Smooth muscle cell (in vitro differentiated cells): ENCODE data around the gene LRMDA. TPM values are rescaled to one million over a fixed set of nuclear protein-coding genes. Genes with fewer than 3 reads are reported as not detected.

Source experiments
- DNase-seq: peaks from one replicate; lab custom pipeline; 2025; ENCODE audit not compliant: unreplicated experiment; lab: John Stamatoyannopoulos, UW
- H2AFZ ChIP-seq: fragments of 200-600 bp; sonication (generic); 2 replicates; pipeline ENCODE4 v1.6.0; 2016; ENCODE audit warnings: antibody characterized with exemption, low read depth, mild to moderate bottlenecking
- H3F3A ChIP-seq: fragments of 200-600 bp; sonication (generic); 2 replicates; pipeline ENCODE4 v1.6.0; 2017; ENCODE audit warnings: antibody characterized with exemption, low read depth
- H3K27ac ChIP-seq: fragments of 200-600 bp; sonication (generic); 2 replicates; pipeline ENCODE4 v1.5.1; 2016; ENCODE audit warnings: low read depth, mild to moderate bottlenecking
- H3K27me3 ChIP-seq: fragments of 200-600 bp; sonication (generic); 2 replicates; pipeline ENCODE4 v1.6.1; 2016; ENCODE audit warnings: low read depth, mild to moderate bottlenecking
- H3K36me3 ChIP-seq: fragments of 200-600 bp; sonication (generic); 2 replicates; pipeline ENCODE4 v1.5.1; 2016; ENCODE audit warnings: low read depth
- H3K4me1 ChIP-seq: fragments of 200-600 bp; sonication (generic); 2 replicates; pipeline ENCODE4 v1.5.1; 2016; ENCODE audit warnings: low read depth
- H3K4me2 ChIP-seq: fragments of 200-600 bp; sonication (generic); 2 replicates; pipeline ENCODE4 v1.6.0; 2016; ENCODE audit warnings: mild to moderate bottlenecking
- H3K4me3 ChIP-seq: fragments of 200-600 bp; sonication (generic); 2 replicates; pipeline ENCODE4 v1.5.1; 2016; ENCODE audit warnings: mild to moderate bottlenecking
- H3K79me2 ChIP-seq: fragments of 200-600 bp; sonication (generic); 2 replicates; pipeline ENCODE4 v1.6.0; 2016; ENCODE audit warnings: low read depth, mild to moderate bottlenecking
- H3K9ac ChIP-seq: fragments of 200-600 bp; sonication (generic); 2 replicates; pipeline ENCODE4 v1.6.0; 2016; ENCODE audit warnings: low read depth
- H3K9me3 ChIP-seq: fragments of 200-600 bp; sonication (generic); replicated peaks from 2 replicates; pipeline ENCODE4 v1.5.1; 2016; ENCODE audit warnings: low read depth
- H4K20me1 ChIP-seq: fragments of 200-600 bp; sonication (generic); 2 replicates; pipeline ENCODE4 v1.6.0; 2016; ENCODE audit warnings: low read depth
- CTCF ChIP-seq: fragments of 200-600 bp; sonication (generic); IDR thresholded peaks from 2 replicates; pipeline ENCODE4 v1.5.1; 2017; ENCODE audit warnings: borderline replicate concordance, mild to moderate bottlenecking, antibody characterized with exemption; ENCODE audit not compliant: insufficient read depth, poor library complexity, severe bottlenecking
- WGBS: methylation state at CpG from one replicate; pipeline ENCODE4 v1.1.7; 2016; ENCODE audit warnings: low lambda C conversion rate; 5-methylcytosine and 5-hydroxymethylcytosine counted together
- polyA plus RNA-seq: library from polyadenylated mRNA; unstranded; fragments of >200 nt; fragmentation: Nextera tagmentation; extraction: Ambion mirVana; gene quantifications from 2 replicates; pipeline ENCODE4 v1.2.1, GENCODE V29; 2016
- total RNA-seq: library from RNA; depleted of rRNA; stranded (reverse); fragments of >200 nt; gene quantifications from 2 replicates; pipeline ENCODE4 v1.2.3, GENCODE V29; 2014

Gene LRMDA
- total and polyA plus RNA-seq, 2 experiments from 2014 or later, result 1.5 to 1.6 TPM

GRCh38 chr10:76184647-76185046, 753.2 kb downstream of the LRMDA start:
- H3K79me2 ChIP-seq, result no peaks in the 10 kb centered on the region
- no peak overlapping the region for H3K9ac ChIP-seq
- DNase-seq, result no peak

GRCh38 chr10:76185471-76186301, 754.3 kb downstream of the LRMDA start:
- H3K36me3 ChIP-seq, result no peaks in the 10 kb centered on the region
- no peak overlapping the region for H2AFZ ChIP-seq
- no peaks in the 10 kb centered on the region for H3F3A ChIP-seq
- no peak for DNase-seq
- TF ChIP-seq CTCF, result no peak
- H3K4me2 ChIP-seq, result peak overlapping the region; percentile 18
- H3K4me1 ChIP-seq, result peaks cover 3% of the 10 kb centered on the region
- H3K9me3 ChIP-seq, result no peaks in the 10 kb centered on the region
- no peaks in the 10 kb centered on the region for H4K20me1 ChIP-seq
- no peak overlapping the region for H3K4me3 ChIP-seq
- no peak overlapping the region for H3K9ac ChIP-seq
- H3K79me2 ChIP-seq, result no peaks in the 10 kb centered on the region
- H3K27me3 ChIP-seq, result no peaks in the 10 kb centered on the region
- no peak overlapping the region for H3K27ac ChIP-seq
- 37% methylated on average over 10 of the region's 10 CpGs for WGBS

More at GRCh38 chr10:76184647-76185046, 753.2 kb downstream of the LRMDA start:
- WGBS, result 94% methylated on average over 5 of the region's 5 CpGs
- H3K4me1 ChIP-seq, result peaks cover 3% of the 10 kb centered on the region
- no peaks in the 10 kb centered on the region for H3K36me3 ChIP-seq
- H3K9me3 ChIP-seq, result no peaks in the 10 kb centered on the region
- H4K20me1 ChIP-seq, result no peaks in the 10 kb centered on the region
- H3K4me3 ChIP-seq, result no peak overlapping the region
- H3F3A ChIP-seq, result no peaks in the 10 kb centered on the region
- H3K4me2 ChIP-seq, result no peak overlapping the region
- no peak overlapping the region for H3K27ac ChIP-seq
- H2AFZ ChIP-seq, result no peak overlapping the region
- no peaks in the 10 kb centered on the region for H3K27me3 ChIP-seq
- TF ChIP-seq CTCF, result no peak

GRCh38 chr10:76188216-76188615, 756.8 kb downstream of the LRMDA start:
- no peaks in the 10 kb centered on the region for H4K20me1 ChIP-seq
- TF ChIP-seq CTCF, result no peak
- DNase-seq, result no peak
- H3K4me2 ChIP-seq, result no peak overlapping the region
- no peaks in the 10 kb centered on the region for H3K9me3 ChIP-seq
- no peaks in the 10 kb centered on the region for H3K27me3 ChIP-seq
- H3K36me3 ChIP-seq, result no peaks in the 10 kb centered on the region
- no peak overlapping the region for H2AFZ ChIP-seq
- peaks cover 3% of the 10 kb centered on the region for H3K4me1 ChIP-seq
- WGBS, result 95% methylated on average over 3 of the region's 3 CpGs
- no peak overlapping the region for H3K4me3 ChIP-seq
- H3K9ac ChIP-seq, result no peak overlapping the region
- H3K27ac ChIP-seq, result no peak overlapping the region
- H3F3A ChIP-seq, result no peaks in the 10 kb centered on the region
- no peaks in the 10 kb centered on the region for H3K79me2 ChIP-seq
